CD8-positive, alpha-beta memory T cell (primary cell): Measurements from ENCODE around the gene GPR153. TPM values are rescaled to one million over a fixed set of nuclear protein-coding genes. Genes with fewer than 3 reads are reported as not detected.

ENCODE experiments used
- CTCF ChIA-PET: fragments of 350-600 bp; sonication (Branson Sonifier 250); formaldehyde crosslinking; loops from one replicate; lab custom pipeline; 2021; ENCODE audit warnings: antibody characterized with exemption; lab: Charles Lee
- POLR2A ChIA-PET: fragments of 350-600 bp; sonication (Branson Sonifier 250); formaldehyde crosslinking; loops from one replicate; lab custom pipeline; 2021; ENCODE audit warnings: antibody characterized with exemption; lab: Charles Lee
- DNase-seq, 5 donors: peaks; one replicate each; pipeline versions ENCODE4 v3.0.0 to v3.0.0-alpha.2; 2020 to 2022; ENCODE audit warnings: mixed read lengths in 1 of 5
- H3K27ac ChIP-seq: one replicate; pipeline ENCODE4 v1.7.0; 2013; ENCODE audit warnings: low read depth, mild to moderate bottlenecking, low read length, moderate library complexity
- H3K27me3 ChIP-seq: 2 replicates; pipeline ENCODE4 v1.7.0; 2013; ENCODE audit warnings: low read length, mild to moderate bottlenecking; ENCODE audit not compliant: insufficient read depth, poor library complexity, severe bottlenecking
- H3K36me3 ChIP-seq: 2 replicates; pipeline ENCODE4 v1.7.0; 2013; ENCODE audit warnings: mild to moderate bottlenecking, low read length, moderate library complexity; ENCODE audit not compliant: insufficient read depth
- H3K4me1 ChIP-seq: 2 replicates; pipeline ENCODE4 v1.7.0; 2013; ENCODE audit warnings: mild to moderate bottlenecking, low read length, moderate library complexity; ENCODE audit not compliant: insufficient read depth
- H3K4me3 ChIP-seq: 2 replicates; pipeline ENCODE4 v1.7.0; 2013; ENCODE audit warnings: mild to moderate bottlenecking, low read length
- H3K9me3 ChIP-seq: 2 replicates; pipeline ENCODE4 v1.7.0; 2013; ENCODE audit warnings: mild to moderate bottlenecking, low read length
- H3K27ac Mint-ChIP-seq, 8 donors: one replicate each; pipeline ENCODE4 v1.8.0; 2020 to 2021; ENCODE audit warnings: mixed read lengths in 8 of 8, mild to moderate bottlenecking in 6 of 8, inconsistent platforms in 3 of 8, moderate library complexity in 3 of 8
- H3K27me3 Mint-ChIP-seq, 2 donors: one replicate each; pipeline ENCODE4 v1.8.0; 2020 to 2021; ENCODE audit warnings: mixed read lengths in 2 of 2, mild to moderate bottlenecking in 1 of 2, moderate library complexity in 1 of 2
- H3K36me3 Mint-ChIP-seq, 3 donors: one replicate each; pipeline ENCODE4 v1.8.0; 2020 to 2021; ENCODE audit warnings: mixed read lengths in 3 of 3, inconsistent platforms in 1 of 3, mild to moderate bottlenecking in 1 of 3
- H3K4me1 Mint-ChIP-seq, 3 donors: one replicate each; pipeline ENCODE4 v1.8.0; 2020 to 2021; ENCODE audit warnings: mixed read lengths in 3 of 3, inconsistent platforms in 1 of 3, mild to moderate bottlenecking in 1 of 3
- H3K4me3 Mint-ChIP-seq, 7 donors: one replicate each; pipeline ENCODE4 v1.8.0; 2020 to 2021; ENCODE audit warnings: mixed read lengths in 7 of 7, mild to moderate bottlenecking in 6 of 7, moderate library complexity in 4 of 7, inconsistent platforms in 2 of 7
- H3K9me3 Mint-ChIP-seq, 5 donors: one replicate each; pipeline ENCODE4 v1.8.0; 2020 to 2022; ENCODE audit warnings: mixed read lengths in 5 of 5, mild to moderate bottlenecking in 3 of 5, moderate library complexity in 2 of 5, inconsistent platforms in 1 of 5
- polyA plus RNA-seq: library from polyadenylated mRNA; unstranded; fragments of 300-500 nt; fragmentation: Illumina TruSeq; gene quantifications from one replicate; pipeline ENCODE4 v1.2.3, GENCODE V29; 2021
- total RNA-seq, 2 experiments: library from RNA; stranded (reverse); gene quantifications; one replicate each; pipeline ENCODE4 v1.2.3, GENCODE V29; 2021

Gene GPR153
- total and polyA plus RNA-seq, 3 experiments from 2014 or later: 0.39 to 0.66 (median 0.50) TPM

GRCh38 chr1:6254691-6255090 is 6.2 kb downstream of the GPR153 start:
- no peak overlapping the region for H3K4me3 ChIP-seq
- Mint-ChIP-seq H3K27me3 (peaks cover 13 to 33% of the 10 kb centered on the region in 2 donors), H3K4me1 (peaks cover 0 to 2% (median 0%) of the 10 kb centered on the region in 3 donors), H3K27ac (no peak overlapping the region), H3K4me3 (no peak overlapping the region), H3K9me3 (no peaks in the 10 kb centered on the region), H3K36me3 (no peaks in the 10 kb centered on the region)
- DNase-seq: no peak
- H3K4me1 ChIP-seq: peaks cover 3% of the 10 kb centered on the region
- H3K9me3 ChIP-seq: no peaks in the 10 kb centered on the region
- H3K27ac ChIP-seq: no peak overlapping the region
- H3K27me3 ChIP-seq: peaks cover 6% of the 10 kb centered on the region
- CTCF ChIA-PET: interaction anchor here (2.2 kb wide), 1 partner anchor 8 kb away, joined by 9 read pairs; no protein-coding TSS in a partner anchor
- POLR2A ChIA-PET: no interaction called here
- H3K36me3 ChIP-seq: no peaks in the 10 kb centered on the region

- Histone ChIP-seq H3K4me1 (no peaks in the 10 kb centered on the region), H3K36me3 (no peaks in the 10 kb centered on the region), H3K9me3 (no peaks in the 10 kb centered on the region), H3K4me3 (no peak overlapping the region), H3K27me3 (peaks cover 9% of the 10 kb centered on the region), H3K27ac (no peak overlapping the region)
- ChIA-PET CTCF (no interaction called here), POLR2A (no interaction called here)
- H3K4me1 Mint-ChIP-seq: peaks cover 0 to 2% (median 0%) of the 10 kb centered on the region in 3 donors
- no peak for DNase-seq
- H3K4me3 Mint-ChIP-seq: no peak overlapping the region
- H3K27ac Mint-ChIP-seq: no peak overlapping the region
- peaks cover 7 to 31% of the 10 kb centered on the region in 2 donors for H3K27me3 Mint-ChIP-seq
- no peaks in the 10 kb centered on the region for H3K9me3 Mint-ChIP-seq
- no peaks in the 10 kb centered on the region for H3K36me3 Mint-ChIP-seq
These were observed 7.5 kb downstream of the GPR153 start for GRCh38 chr1:6253380-6253779.

GRCh38 chr1:6252374-6252710 is 8.6 kb downstream of the GPR153 start:
- Histone ChIP-seq H3K27ac (no peak overlapping the region), H3K9me3 (no peaks in the 10 kb centered on the region), H3K27me3 (peaks cover 17% of the 10 kb centered on the region), H3K4me3 (no peak overlapping the region), H3K36me3 (no peaks in the 10 kb centered on the region), H3K4me1 (no peaks in the 10 kb centered on the region)
- no peaks in the 10 kb centered on the region for H3K9me3 Mint-ChIP-seq
- DNase-seq: no peak
- no peak overlapping the region for H3K4me3 Mint-ChIP-seq
- peaks cover 11 to 40% of the 10 kb centered on the region in 2 donors for H3K27me3 Mint-ChIP-seq
- no peak overlapping the region for H3K27ac Mint-ChIP-seq
- ChIA-PET POLR2A (no interaction called here), CTCF (no interaction called here)
- H3K36me3 Mint-ChIP-seq: no peaks in the 10 kb centered on the region
- peaks cover 0 to 3% (median 0%) of the 10 kb centered on the region in 3 donors for H3K4me1 Mint-ChIP-seq

GRCh38 chr1:6251681-6252373 is 9.1 kb downstream of the GPR153 start:
- CTCF ChIA-PET: no interaction called here
- Mint-ChIP-seq H3K27me3 (peaks cover 17 to 46% of the 10 kb centered on the region in 2 donors), H3K4me3 (no peak overlapping the region), H3K36me3 (no peaks in the 10 kb centered on the region), H3K9me3 (no peaks in the 10 kb centered on the region), H3K4me1 (peaks cover 0 to 8% (median 3%) of the 10 kb centered on the region in 3 donors), H3K27ac (no peak overlapping the region)
- Histone ChIP-seq H3K36me3 (no peaks in the 10 kb centered on the region), H3K4me3 (no peak overlapping the region), H3K4me1 (peaks cover 2% of the 10 kb centered on the region), H3K9me3 (no peaks in the 10 kb centered on the region), H3K27me3 (peaks cover 22% of the 10 kb centered on the region), H3K27ac (no peak overlapping the region)
- DNase-seq: no peak
- POLR2A ChIA-PET: no interaction called here

GRCh38 chr1:6251233-6251632 is 9.7 kb downstream of the GPR153 start:
- H3K9me3 Mint-ChIP-seq: no peaks in the 10 kb centered on the region
- Histone ChIP-seq H3K27ac (no peak overlapping the region), H3K4me1 (peaks cover 8% of the 10 kb centered on the region), H3K36me3 (no peaks in the 10 kb centered on the region), H3K4me3 (no peak overlapping the region), H3K9me3 (no peaks in the 10 kb centered on the region), H3K27me3 (peaks cover 27% of the 10 kb centered on the region)
- H3K36me3 Mint-ChIP-seq: no peaks in the 10 kb centered on the region
- H3K27ac Mint-ChIP-seq: no peak overlapping the region
- ChIA-PET CTCF (interaction anchor here (0.7 kb wide), 1 partner anchor 153 kb away, joined by 4 read pairs; no protein-coding TSS in a partner anchor), POLR2A (no interaction called here)
- peaks cover 23 to 52% of the 10 kb centered on the region in 2 donors for H3K27me3 Mint-ChIP-seq
- H3K4me1 Mint-ChIP-seq: peaks cover 5 to 14% (median 5%) of the 10 kb centered on the region in 3 donors
- H3K4me3 Mint-ChIP-seq: no peak overlapping the region
- no peak for DNase-seq

GRCh38 chr1:6249739-6250689 is 10.9 kb downstream of the GPR153 start:
- H3K36me3 Mint-ChIP-seq: no peaks in the 10 kb centered on the region
- POLR2A ChIA-PET: no interaction called here
- H3K27ac Mint-ChIP-seq: no peak overlapping the region
- peaks cover 5 to 18% (median 5%) of the 10 kb centered on the region in 3 donors for H3K4me1 Mint-ChIP-seq
- no peaks in the 10 kb centered on the region for H3K9me3 Mint-ChIP-seq
- H3K27me3 Mint-ChIP-seq: peaks cover 24 to 53% of the 10 kb centered on the region in 2 donors
- Histone ChIP-seq H3K4me1 (peaks cover 20% of the 10 kb centered on the region), H3K27ac (no peak overlapping the region), H3K4me3 (no peak overlapping the region), H3K9me3 (no peaks in the 10 kb centered on the region), H3K27me3 (peaks cover 30% of the 10 kb centered on the region), H3K36me3 (no peaks in the 10 kb centered on the region)
- H3K4me3 Mint-ChIP-seq: no peak overlapping the region
- CTCF ChIA-PET: interaction anchor here (0.8 to 1.2 kb wide), 2 partner anchors 10 to 173 kb away, joined by 3 to 4 read pairs; no protein-coding TSS in a partner anchor
- DNase-seq: no peak

GRCh38 chr1:6248932-6249738 is 11.8 kb downstream of the GPR153 start:
- Histone ChIP-seq H3K9me3 (no peaks in the 10 kb centered on the region), H3K27me3 (peaks cover 35% of the 10 kb centered on the region), H3K4me3 (no peak overlapping the region), H3K4me1 (peaks cover 20% of the 10 kb centered on the region), H3K27ac (no peak overlapping the region), H3K36me3 (no peaks in the 10 kb centered on the region)
- Mint-ChIP-seq H3K4me3 (no peak overlapping the region), H3K36me3 (no peaks in the 10 kb centered on the region), H3K4me1 (peaks cover 5 to 21% (median 5%) of the 10 kb centered on the region in 3 donors), H3K27me3 (peaks cover 28 to 56% of the 10 kb centered on the region in 2 donors), H3K9me3 (no peaks in the 10 kb centered on the region), H3K27ac (no peak overlapping the region)
- no peak for DNase-seq
- POLR2A ChIA-PET: no interaction called here
- CTCF ChIA-PET: interaction anchor here (1.2 to 4.8 kb wide), 3 partner anchors 156 to 190 kb away, joined by 3 to 63 read pairs (median 43); no protein-coding TSS in a partner anchor
